ENCODE results near the gene C11orf98.

GRCh38 chr11:62708392-62708791 is 43.4 kb upstream of the C11orf98 start:
- TF ChIP-seq CTCF (IDR thresholded peaks at IDR 0.05; ENCODE audit: poor library complexity, severe bottlenecking), result no peak
- TF ChIP-seq EZH2 (IDR thresholded peaks at IDR 0.05; ENCODE audit: borderline replicate concordance, insufficient read depth, low read length, poor library complexity, severe bottlenecking), result no peak
- TF ChIP-seq EP300 (conservative IDR thresholded peaks at IDR 0.05; ENCODE audit: poor library complexity, severe bottlenecking), result no peak
- peak; percentile 4 for TF ChIP-seq REST (IDR thresholded peaks at IDR 0.05; ENCODE audit: borderline replicate concordance)
- no peak for TF ChIP-seq POLR2AphosphoS5 (IDR thresholded peaks at IDR 0.05)
- no peak for TF ChIP-seq MXI1 (conservative IDR thresholded peaks at IDR 0.05; ENCODE audit: poor library complexity, severe bottlenecking)
- no peak for TF ChIP-seq TAF1 (IDR thresholded peaks at IDR 0.05; ENCODE audit: low read depth)
- TF ChIP-seq SMC3 (conservative IDR thresholded peaks at IDR 0.05; ENCODE audit: poor library complexity), result no peak
- no peak for TF ChIP-seq RAD21 (conservative IDR thresholded peaks at IDR 0.05)

Data from neural cell (in vitro differentiated cells).